PFSK-1 (cell line): ENCODE measurements around the gene CALHM3.

Experiments used
- FOXP2 ChIP-seq: optimal IDR thresholded peaks from 2 replicates; pipeline ENCODE3; 2011; ENCODE audit warnings: borderline replicate concordance, control low read depth, inconsistent platforms; ENCODE audit not compliant: insufficient read depth; ENCODE audit errors: extremely low read length, extremely low read depth
- POLR2AphosphoS5 ChIP-seq: IDR thresholded peaks from 2 replicates; pipeline ENCODE4 v1.6.1; 2012; ENCODE audit warnings: low read depth, mild to moderate bottlenecking, control low read depth, low read length, moderate library complexity
- REST ChIP-seq, 2 experiments: IDR thresholded peaks; 2 replicates each; pipeline versions ENCODE4 v1.6.1 to v1.8.0; 2011 to 2012; ENCODE audit warnings: low read depth in 2 of 2, low read length in 2 of 2, control low read depth in 1 of 2, inconsistent platforms in 1 of 2, mild to moderate bottlenecking in 1 of 2, moderate library complexity in 1 of 2; ENCODE audit not compliant: insufficient read depth in 1 of 2
- SIN3A ChIP-seq: IDR thresholded peaks from 2 replicates; pipeline ENCODE4 v1.6.1; 2012; ENCODE audit warnings: mild to moderate bottlenecking, low read length, moderate library complexity, borderline replicate concordance; ENCODE audit not compliant: insufficient read depth
- TAF1 ChIP-seq: IDR thresholded peaks from 2 replicates; pipeline ENCODE4 v1.6.1; 2012; ENCODE audit warnings: low read length, control low read depth, borderline replicate concordance; ENCODE audit not compliant: insufficient read depth

CALHM3 gene

GRCh38 chr10:103498936-103499638, 20.0 kb upstream of the CALHM3 start:
- TF ChIP-seq REST (IDR thresholded peaks at IDR 0.05; ENCODE audit: insufficient read depth in 1 of 2, low read depth in 2 of 2, low read length in 2 of 2) (no peak), FOXP2 (no peak), TAF1 (no peak), SIN3A (no peak), POLR2AphosphoS5 (no peak)

GRCh38 chr10:103497161-103497915, 18.3 kb upstream of the CALHM3 start:
- TF ChIP-seq SIN3A (no peak), POLR2AphosphoS5 (no peak), FOXP2 (no peak), TAF1 (no peak), REST (IDR thresholded peaks at IDR 0.05; ENCODE audit: insufficient read depth in 1 of 2, low read depth in 2 of 2, low read length in 2 of 2) (no peak)

- TF ChIP-seq TAF1 = no peak
- TF ChIP-seq REST (IDR thresholded peaks at IDR 0.05; ENCODE audit: insufficient read depth in 1 of 2, low read depth in 2 of 2, low read length in 2 of 2) = no peak
- TF ChIP-seq FOXP2 = no peak
- TF ChIP-seq POLR2AphosphoS5 = no peak
- TF ChIP-seq SIN3A = no peak
These were observed 16.3 kb upstream of the CALHM3 start for GRCh38 chr10:103495321-103495720.

DNA sequence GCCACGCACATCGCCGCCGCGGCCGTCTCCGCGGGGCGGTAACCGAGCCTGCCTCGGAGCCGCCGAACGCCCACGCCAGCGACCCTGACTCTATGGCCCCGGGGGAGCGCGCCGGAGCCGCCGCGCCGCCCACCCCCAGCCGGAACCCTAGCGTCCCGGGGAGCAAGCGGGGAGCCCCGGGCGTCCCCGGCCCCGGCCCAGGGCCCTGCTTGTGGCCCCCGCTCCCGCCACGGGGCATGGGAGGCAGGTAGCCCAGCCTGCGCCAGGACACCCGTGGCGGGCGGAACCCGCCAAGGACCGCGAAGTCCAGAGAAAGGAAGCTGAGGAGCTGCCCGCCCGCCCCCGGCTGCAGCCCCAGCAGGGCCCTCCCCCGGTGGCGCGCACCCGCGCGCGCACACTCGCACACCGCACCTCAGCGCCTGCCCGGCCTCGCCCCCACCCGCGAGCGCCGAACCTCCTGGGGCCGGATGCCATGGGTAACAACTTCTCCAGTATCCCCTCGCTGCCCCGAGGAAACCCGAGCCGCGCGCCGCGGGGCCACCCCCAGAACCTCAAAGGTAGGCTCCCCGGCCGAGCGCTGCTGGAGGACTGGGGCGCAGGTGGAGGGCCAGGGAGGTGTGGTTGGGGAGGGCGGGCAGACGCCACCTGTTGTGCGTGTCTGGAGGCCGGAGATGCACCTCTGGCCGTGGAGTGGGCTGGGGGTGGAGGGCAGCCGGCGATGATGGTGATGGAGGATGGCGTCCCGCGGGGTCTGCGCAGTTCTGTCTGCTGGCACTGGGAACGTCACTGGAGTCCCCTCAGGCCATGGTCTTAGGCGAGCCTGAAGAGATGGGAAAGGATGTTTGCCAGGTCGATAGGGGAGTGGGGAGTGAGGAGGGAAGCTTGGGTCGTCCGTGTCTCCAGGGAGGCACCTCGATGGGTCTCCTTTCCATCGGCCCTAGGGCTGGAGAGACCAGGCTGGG, 15.2 kb upstream of the CALHM3 start:
- TF ChIP-seq REST (IDR thresholded peaks at IDR 0.05; ENCODE audit: insufficient read depth in 1 of 2, low read depth in 2 of 2, low read length in 2 of 2) = no peak
- no peak for TF ChIP-seq POLR2AphosphoS5
